ENCODE measurements around the gene RHBDF1.
A peak's percentile ranks its signal among the peaks of the same experiment; 100 is the strongest.

The RHBDF1 gene

GRCh38 chr16:74051-74746, 1.8 kb upstream of the RHBDF1 start:
- no peak for DNase-seq

GRCh38 chr16:71540-72401, 660 bp downstream of the RHBDF1 start:
- no peak for DNase-seq

GRCh38 chr16:71210-71539, 1.3 kb downstream of the RHBDF1 start:
- DNase-seq: no peak

GRCh38 chr16:69181-69580, 3.2 kb downstream of the RHBDF1 start:
- DNase-seq: no peak

DNA sequence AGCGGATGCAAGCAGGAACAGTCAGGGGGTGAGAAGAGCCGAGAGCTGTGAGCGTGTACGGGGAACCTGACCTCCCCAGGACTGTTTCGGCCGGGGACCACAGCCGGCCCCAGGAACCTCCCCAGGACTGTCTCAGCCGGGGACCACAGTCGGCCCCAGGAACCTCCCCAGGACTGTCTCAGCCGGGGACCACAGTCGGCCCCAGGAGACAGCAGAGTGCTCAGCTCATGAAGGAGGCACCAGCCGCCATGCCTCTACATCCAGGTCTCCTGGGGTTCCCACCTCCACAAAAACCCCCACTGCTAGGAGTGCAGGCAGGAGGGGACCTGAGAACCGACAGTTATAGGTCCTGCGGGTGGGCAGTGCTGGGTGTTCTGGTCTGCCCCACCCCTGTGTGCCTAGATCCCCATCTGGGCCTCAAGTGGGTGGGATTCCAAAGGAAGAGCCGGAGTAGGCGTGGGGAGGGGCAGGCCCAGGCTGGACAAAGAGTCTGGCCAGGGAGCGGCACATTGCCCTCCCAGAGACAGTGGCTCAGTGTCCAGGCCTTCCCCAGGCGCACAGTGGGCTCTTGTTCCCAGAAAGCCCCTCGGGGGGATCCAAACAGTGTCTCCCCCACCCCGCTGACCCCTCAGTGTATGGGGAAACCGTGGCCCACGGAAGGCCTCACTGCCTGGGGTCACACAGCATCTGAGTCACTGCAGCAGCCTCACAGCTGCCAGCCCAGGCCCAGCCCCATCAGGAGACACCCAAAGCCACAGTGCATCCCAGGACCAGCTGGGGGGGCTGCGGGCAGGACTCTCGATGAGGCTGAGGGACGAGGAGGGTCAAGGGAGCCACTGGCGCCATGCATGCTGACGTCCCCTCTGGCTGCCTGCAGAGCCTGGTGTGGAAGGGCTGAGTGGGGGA, 4.3 kb downstream of the RHBDF1 start:
- DNase-seq: no peak

GRCh38 chr16:67183-67791, 5.1 kb downstream of the RHBDF1 start:
- DNase-seq: no peak

DNA sequence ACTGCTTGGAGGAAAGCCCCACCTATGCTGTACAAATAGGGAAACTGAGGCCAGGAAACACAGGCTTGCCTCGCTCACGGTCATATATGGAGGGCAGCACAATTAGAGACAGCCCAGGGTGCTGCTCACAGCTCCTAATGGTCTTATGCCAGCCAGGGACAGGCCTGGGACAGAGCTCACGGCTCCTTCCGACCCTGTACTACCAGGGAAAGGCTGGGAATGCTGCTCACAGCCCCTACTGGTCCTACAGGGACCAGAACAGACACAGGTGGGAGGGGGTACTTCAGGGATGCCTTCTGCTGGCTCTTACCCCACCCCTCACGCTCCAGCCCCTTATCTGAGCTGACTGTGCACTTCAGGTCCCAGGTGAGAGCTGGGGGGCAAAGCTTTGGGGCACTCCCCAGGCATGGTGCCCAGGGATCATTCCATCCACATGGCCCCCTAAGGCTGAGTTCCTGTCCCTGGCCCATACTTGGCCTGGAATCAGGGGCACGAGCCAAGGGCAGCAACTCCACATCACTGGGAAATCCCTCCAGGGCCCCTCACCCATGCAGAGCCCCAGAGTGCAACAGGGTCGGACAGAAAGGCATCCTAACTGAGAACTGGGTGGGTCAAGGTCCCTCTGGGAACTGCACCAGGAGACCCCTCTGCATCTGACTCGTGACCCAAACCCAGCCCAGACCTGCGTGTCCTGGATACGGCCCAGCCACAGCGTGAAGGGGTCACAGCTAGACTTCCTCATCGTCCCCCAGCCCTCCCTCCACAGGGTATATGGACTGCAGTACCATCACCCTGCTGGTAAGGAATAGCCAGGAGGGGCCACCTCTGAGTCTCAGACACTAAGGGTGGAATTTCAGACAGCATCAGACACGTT, 5.9 kb downstream of the RHBDF1 start:
- no peak for DNase-seq

GRCh38 chr16:65745-66144, 6.7 kb downstream of the RHBDF1 start:
- peak; percentile 86 for DNase-seq

DNA sequence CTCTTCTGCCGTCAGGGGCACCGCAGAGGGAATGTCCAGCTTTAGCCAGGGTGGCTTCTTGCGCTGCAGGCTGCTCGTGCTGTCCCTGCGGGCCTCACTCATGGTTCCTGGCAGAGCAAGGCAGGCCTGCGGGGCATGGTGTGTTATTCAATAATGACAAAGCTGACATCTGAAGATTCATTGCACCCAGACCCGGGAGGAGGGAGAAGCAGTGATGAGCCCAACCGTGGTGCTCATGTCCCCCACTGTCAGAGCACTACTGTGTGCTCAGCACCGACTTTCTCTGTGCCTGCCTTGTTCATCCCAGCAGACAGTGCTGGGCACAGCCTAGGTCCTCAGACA, 7.5 kb downstream of the RHBDF1 start:
- DNase-seq: no peak

- DNase-seq: no peak
Observed at GRCh38 chr16:63998-64913, 8.2 kb downstream of the RHBDF1 start.

DNA sequence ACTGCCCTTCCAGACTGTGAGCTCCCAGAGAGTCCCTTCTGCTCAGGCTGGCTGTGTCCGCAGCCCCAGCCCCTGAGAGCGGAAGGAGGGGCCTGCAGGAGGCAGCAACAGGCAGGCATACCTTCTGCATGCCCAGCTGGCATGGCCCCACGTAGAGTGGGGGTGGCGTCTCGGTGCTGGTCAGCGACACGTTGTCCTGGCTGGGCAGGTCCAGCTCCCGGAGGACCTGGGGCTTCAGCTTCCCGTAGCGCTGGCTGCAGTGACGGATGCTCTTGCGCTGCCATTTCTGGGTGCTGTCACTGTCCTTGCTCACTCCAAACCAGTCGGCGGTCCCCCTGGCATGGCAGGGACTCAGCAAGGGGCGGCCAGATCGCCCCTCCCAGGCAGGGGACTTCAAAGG, 9.0 kb downstream of the RHBDF1 start:
- DNase-seq: no peak

- DNase-seq: no peak
Observed at GRCh38 chr16:62968-63391, 9.5 kb downstream of the RHBDF1 start.

GRCh38 chr16:62283-62967, 10.0 kb downstream of the RHBDF1 start:
- no peak for DNase-seq

- DNase-seq: no peak
Observed at GRCh38 chr16:61879-62281, 10.6 kb downstream of the RHBDF1 start.

GRCh38 chr16:60929-61878, 11.2 kb downstream of the RHBDF1 start:
- no peak for DNase-seq

DNA sequence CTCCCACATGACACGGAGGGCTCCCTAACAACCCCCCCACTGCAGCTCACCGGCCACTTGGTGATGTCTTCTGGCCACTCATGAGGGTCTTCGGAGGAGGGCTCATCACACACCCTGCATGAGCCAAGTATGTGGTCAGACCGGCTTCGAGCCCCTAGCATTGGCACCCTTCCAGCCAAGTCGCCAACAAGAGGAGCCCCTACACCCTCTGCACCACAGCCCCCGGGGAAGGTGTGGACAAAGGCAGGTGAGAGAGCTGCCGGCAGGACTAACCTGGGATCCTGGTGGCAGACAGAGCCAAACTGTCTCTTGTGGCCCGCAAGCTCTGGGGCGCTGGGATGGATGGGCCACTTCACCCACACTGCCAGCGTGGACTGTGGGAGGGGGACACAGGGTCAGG, 12.3 kb downstream of the RHBDF1 start:
- DNase-seq: no peak

DNA sequence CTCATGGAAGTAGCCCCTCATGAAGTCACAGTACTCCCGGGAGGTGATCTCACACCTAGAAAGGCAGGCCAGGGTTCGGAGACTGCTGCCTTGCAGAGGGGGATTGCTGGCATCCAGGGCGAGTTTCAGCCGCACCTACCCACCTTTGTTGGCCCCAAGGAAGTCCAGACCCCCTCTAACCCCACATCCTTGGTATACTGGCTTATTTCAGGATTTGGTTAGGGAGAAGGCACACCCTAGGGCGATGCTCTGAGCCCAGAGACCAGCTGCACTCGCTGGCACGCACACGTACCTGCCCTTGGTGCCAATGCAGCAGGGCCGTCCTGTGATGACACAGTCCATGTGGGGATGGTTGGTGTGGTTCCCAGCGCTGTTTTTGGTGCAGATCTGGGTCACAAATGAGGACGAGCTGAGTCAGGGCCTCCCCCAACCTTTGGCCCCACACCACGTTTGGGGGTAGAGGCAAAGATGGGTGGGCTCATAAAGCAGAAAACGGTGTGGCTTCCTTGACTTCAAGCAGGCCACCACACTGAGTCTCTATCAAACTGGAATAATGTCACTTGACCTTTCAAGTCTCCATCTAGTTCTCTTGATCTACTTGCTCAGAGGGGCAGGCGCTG, 12.9 kb downstream of the RHBDF1 start:
- no peak for DNase-seq

All from hematopoietic multipotent progenitor cell treated with erythropoietin and hydrocortisone succinate and interleukin-3 and kit ligand, for 8 days (in vitro differentiated cells).